Measurements from ENCODE around the gene ATP5IF1.

ATP5IF1 gene

GRCh38 chr1:28266920-28267322 is 31.0 kb downstream of the ATP5IF1 start:
- H3K27ac ChIP-seq (ENCODE audit: low read length): no peak overlapping the region

GRCh38 chr1:28267633-28268032 is 31.7 kb downstream of the ATP5IF1 start:
- Histone ChIP-seq H3K27ac (ENCODE audit: low read length) (no peak overlapping the region), H2AFZ (ENCODE audit: low read length) (no peak overlapping the region), H3K9me2 (replicated peaks; ENCODE audit: insufficient read depth, low read length) (no peaks in the 10 kb centered on the region), H3K36me3 (replicated peaks; ENCODE audit: insufficient read depth, low read length) (no peaks in the 10 kb centered on the region), H3K27me3 (replicated peaks; ENCODE audit: insufficient read depth, low read length) (no peaks in the 10 kb centered on the region), H3K4me3 (ENCODE audit: low read length) (no peak overlapping the region), H3K9ac (ENCODE audit: low read length) (no peak overlapping the region), H3K79me2 (ENCODE audit: low read length) (peaks cover 66% of the 10 kb centered on the region), H3K4me2 (ENCODE audit: low read depth, low read length) (no peak overlapping the region), H3F3A (ENCODE audit: insufficient read depth, low read length) (no peaks in the 10 kb centered on the region), H4K20me1 (ENCODE audit: insufficient read depth, low read length) (0 out of 2 replicates have a peak, but pooled peaks cover 3% of the 10 kb centered on the region), H3K4me1 (ENCODE audit: low read length) (no peaks in the 10 kb centered on the region), H3K9me3 (replicated peaks; ENCODE audit: insufficient read depth, low read length) (no peaks in the 10 kb centered on the region)
- no peak for TF ChIP-seq CTCF (IDR thresholded peaks at IDR 0.05; ENCODE audit: low read length)
- TF ChIP-seq EZH2 (optimal IDR thresholded peaks at IDR 0.05; ENCODE audit: low read depth, low read length): no peak
- TF ChIP-seq EZH2phosphoT487 (IDR thresholded peaks at IDR 0.05; ENCODE audit: low read length): no peak
- DNase-seq: no peak

More at GRCh38 chr1:28266920-28267322, 31.0 kb downstream of the ATP5IF1 start:
- H2AFZ ChIP-seq (ENCODE audit: low read length): no peak overlapping the region
- peaks cover 71% of the 10 kb centered on the region for H3K79me2 ChIP-seq (ENCODE audit: low read length)
- no peak overlapping the region for H3K4me3 ChIP-seq (ENCODE audit: low read length)
- H3K36me3 ChIP-seq (replicated peaks; ENCODE audit: insufficient read depth, low read length): no peaks in the 10 kb centered on the region
- H3F3A ChIP-seq (ENCODE audit: insufficient read depth, low read length): no peaks in the 10 kb centered on the region
- H3K4me2 ChIP-seq (ENCODE audit: low read depth, low read length): no peak overlapping the region
- H3K4me1 ChIP-seq (ENCODE audit: low read length): no peaks in the 10 kb centered on the region
- H3K9me3 ChIP-seq (replicated peaks; ENCODE audit: insufficient read depth, low read length): no peaks in the 10 kb centered on the region
- no peak for DNase-seq
- no peak for TF ChIP-seq EZH2phosphoT487 (IDR thresholded peaks at IDR 0.05; ENCODE audit: low read length)
- no peak for TF ChIP-seq CTCF (IDR thresholded peaks at IDR 0.05; ENCODE audit: low read length)
- no peak for TF ChIP-seq EZH2 (optimal IDR thresholded peaks at IDR 0.05; ENCODE audit: low read depth, low read length)
- no peak overlapping the region for H3K9ac ChIP-seq (ENCODE audit: low read length)
- H3K9me2 ChIP-seq (replicated peaks; ENCODE audit: insufficient read depth, low read length): no peaks in the 10 kb centered on the region
- H4K20me1 ChIP-seq (ENCODE audit: insufficient read depth, low read length): 0 out of 2 replicates have a peak, but pooled peaks cover 3% of the 10 kb centered on the region
- no peaks in the 10 kb centered on the region for H3K27me3 ChIP-seq (replicated peaks; ENCODE audit: insufficient read depth, low read length)

- H3K27ac ChIP-seq (ENCODE audit: low read length): no peak overlapping the region
- H3K27me3 ChIP-seq (replicated peaks; ENCODE audit: insufficient read depth, low read length): no peaks in the 10 kb centered on the region
- no peak for TF ChIP-seq CTCF (IDR thresholded peaks at IDR 0.05; ENCODE audit: low read length)
- H4K20me1 ChIP-seq (ENCODE audit: insufficient read depth, low read length): 0 out of 2 replicates have a peak, but pooled peaks cover 3% of the 10 kb centered on the region
- no peaks in the 10 kb centered on the region for H3K9me3 ChIP-seq (replicated peaks; ENCODE audit: insufficient read depth, low read length)
- H3K79me2 ChIP-seq (ENCODE audit: low read length): peaks cover 48% of the 10 kb centered on the region
- H3K4me3 ChIP-seq (ENCODE audit: low read length): no peak overlapping the region
- H3F3A ChIP-seq (ENCODE audit: insufficient read depth, low read length): no peaks in the 10 kb centered on the region
- H3K4me1 ChIP-seq (ENCODE audit: low read length): no peaks in the 10 kb centered on the region
- DNase-seq: no peak
- H3K4me2 ChIP-seq (ENCODE audit: low read depth, low read length): no peak overlapping the region
- no peaks in the 10 kb centered on the region for H3K9me2 ChIP-seq (replicated peaks; ENCODE audit: insufficient read depth, low read length)
- no peak overlapping the region for H2AFZ ChIP-seq (ENCODE audit: low read length)
- no peaks in the 10 kb centered on the region; the same call in 1 of the 2 replicates for H3K36me3 ChIP-seq (replicated peaks; ENCODE audit: insufficient read depth, low read length)
- no peak overlapping the region for H3K9ac ChIP-seq (ENCODE audit: low read length)
Observed at GRCh38 chr1:28269529-28269928, 33.6 kb downstream of the ATP5IF1 start.
